Panc1 (cell line): ENCODE data around the gene GPS1. TPM values are rescaled to one million over a fixed set of nuclear protein-coding genes. Genes with fewer than 3 reads are reported as not detected.

Source experiments
- ATAC-seq: fragments of 200-7000 bp; cut with Tn5 transposase; 2 replicates; pipeline ENCODE4 v1.9.1; 2020; ENCODE audit warnings: mild to moderate bottlenecking, moderate library complexity
- BruUV-seq: library from RNA; stranded (reverse); fragments of 400-500 nt; replicated peaks from 2 replicates; lab custom pipeline; 2021; lab: Mats Ljungman, UMichigan
- CTCF ChIA-PET: fragments of 300-600 bp; sonication (Branson Sonifier 250); formaldehyde crosslinking; loops from one replicate; lab custom pipeline; 2022; ENCODE audit warnings: antibody characterized with exemption; lab: Charles Lee
- POLR2A ChIA-PET: fragments of 300-600 bp; sonication (Branson Sonifier 250); formaldehyde crosslinking; loops from one replicate; lab custom pipeline; 2022; ENCODE audit warnings: antibody characterized with exemption; lab: Charles Lee
- DNase-seq: peaks from one replicate; pipeline ENCODE4 v3.0.0-alpha.2; 2010; ENCODE audit warnings: low read depth, low spot score
- H3K27ac ChIP-seq: 2 replicates; pipeline ENCODE4 v1.5.1; 2011; ENCODE audit warnings: mild to moderate bottlenecking, low read length, inconsistent platforms
- H3K27me3 ChIP-seq: fragments of 200-500 bp; sonication (Bioruptor generic); 2 replicates; pipeline ENCODE4 v1.6.0; 2014; ENCODE audit warnings: low read length, inconsistent platforms; ENCODE audit not compliant: control insufficient read depth, insufficient read depth
- H3K36me3 ChIP-seq: fragments of 200-500 bp; sonication (Bioruptor generic); 2 replicates; pipeline ENCODE4 v1.5.1; 2014; ENCODE audit warnings: inconsistent platforms, mild to moderate bottlenecking, low read length, moderate library complexity; ENCODE audit not compliant: control insufficient read depth, insufficient read depth
- H3K4me1 ChIP-seq: 2 replicates; pipeline ENCODE4 v1.5.1; 2011; ENCODE audit warnings: inconsistent platforms, mild to moderate bottlenecking, low read length, moderate library complexity; ENCODE audit not compliant: control insufficient read depth, insufficient read depth
- H3K4me3 ChIP-seq, 2 experiments: 2 replicates each; pipeline ENCODE4 v1.5.1; 2011 to 2012; ENCODE audit warnings: low read depth in 2 of 2, low read length in 2 of 2, mild to moderate bottlenecking in 2 of 2, inconsistent platforms in 1 of 2, moderate library complexity in 1 of 2
- H3K9me3 ChIP-seq: fragments of 200-500 bp; sonication (Bioruptor generic); 2 replicates; pipeline ENCODE4 v1.5.1; 2014; ENCODE audit warnings: low read depth, mild to moderate bottlenecking, inconsistent platforms, low read length, moderate library complexity; ENCODE audit not compliant: control insufficient read depth, insufficient read depth
- POLR2AphosphoS5 ChIP-seq: IDR thresholded peaks from 2 replicates; pipeline ENCODE4 v1.6.1; 2012; ENCODE audit warnings: mild to moderate bottlenecking, low read depth, low read length, moderate library complexity
- REST ChIP-seq, 2 experiments: IDR thresholded peaks; 2 replicates each; pipeline ENCODE4 v1.6.1; 2011 to 2012; ENCODE audit warnings: low read depth in 2 of 2, control low read depth in 1 of 2, low read length in 1 of 2, mild to moderate bottlenecking in 1 of 2, moderate library complexity in 1 of 2; ENCODE audit not compliant: insufficient read depth in 1 of 2
- SIN3A ChIP-seq: IDR thresholded peaks from 2 replicates; pipeline ENCODE4 v1.6.1; 2012; ENCODE audit warnings: low read depth, mild to moderate bottlenecking, low read length, moderate library complexity, borderline replicate concordance; ENCODE audit not compliant: insufficient read depth
- TCF7L2 ChIP-seq: IDR thresholded peaks from 2 replicates; pipeline ENCODE4 v1.6.1; 2011; ENCODE audit warnings: mild to moderate bottlenecking, low read depth, low read length, inconsistent platforms
- in situ Hi-C: cut with HindIII; loops from 2 replicates; pipeline ENCODE4 v1.10.0; 2016; ENCODE audit warnings: low sequenced_read_pairs, low pct_unique_long_range_greater_than_20kb
- intact Hi-C: fragments of 100-400 bp; cut with micrococcal nuclease; formaldehyde crosslinking; loops from one replicate; pipeline ENCODE4 v1.10.0; 2022; ENCODE audit not compliant: unreplicated experiment
- total RNA-seq: library from RNA; stranded (reverse); gene quantifications from one replicate; pipeline ENCODE4 v1.2.1, GENCODE V29; 2021; ENCODE audit not compliant: unreplicated experiment
- TF ChIP-seq, protein P1 (sequence below): fragments of 450-650 bp; IDR thresholded peaks from 2 replicates; pipeline ENCODE4 v1.5.1; 2017; ENCODE audit warnings: mild to moderate bottlenecking

Gene GPS1
- total RNA-seq, 1 experiment from 2014 or later: 175 TPM

GRCh38 chr17:82095777-82096708 is 44.3 kb downstream of the GPS1 start:
- Histone ChIP-seq H3K9me3 (no peaks in the 10 kb centered on the region), H3K27me3 (no peaks in the 10 kb centered on the region), H3K27ac (peak overlapping the region; percentile 86), H3K36me3 (peaks cover 37% of the 10 kb centered on the region), H3K4me1 (peaks cover 37% of the 10 kb centered on the region), H3K4me3 (peak overlapping the region; percentile 86 to 88)
- ATAC-seq (no peak), DNase-seq (no peak)
- intact Hi-C loops (no loop called here), in situ Hi-C loops (no loop called here)
- POLR2A ChIA-PET: no interaction called here
- TSS peak; percentile 52 for BruUV-seq
- CTCF ChIA-PET: no interaction called here
- TF ChIP-seq SIN3A: 0 out of 2 replicates have a peak, but pooled peaks have one; percentile 10
- no peak for TF ChIP-seq TCF7L2
- no peak for TF ChIP-seq REST (IDR thresholded peaks at IDR 0.05; ENCODE audit: insufficient read depth in 1 of 2, low read depth in 2 of 2, low read length in 1 of 2)
- TF ChIP-seq, protein P1, sequence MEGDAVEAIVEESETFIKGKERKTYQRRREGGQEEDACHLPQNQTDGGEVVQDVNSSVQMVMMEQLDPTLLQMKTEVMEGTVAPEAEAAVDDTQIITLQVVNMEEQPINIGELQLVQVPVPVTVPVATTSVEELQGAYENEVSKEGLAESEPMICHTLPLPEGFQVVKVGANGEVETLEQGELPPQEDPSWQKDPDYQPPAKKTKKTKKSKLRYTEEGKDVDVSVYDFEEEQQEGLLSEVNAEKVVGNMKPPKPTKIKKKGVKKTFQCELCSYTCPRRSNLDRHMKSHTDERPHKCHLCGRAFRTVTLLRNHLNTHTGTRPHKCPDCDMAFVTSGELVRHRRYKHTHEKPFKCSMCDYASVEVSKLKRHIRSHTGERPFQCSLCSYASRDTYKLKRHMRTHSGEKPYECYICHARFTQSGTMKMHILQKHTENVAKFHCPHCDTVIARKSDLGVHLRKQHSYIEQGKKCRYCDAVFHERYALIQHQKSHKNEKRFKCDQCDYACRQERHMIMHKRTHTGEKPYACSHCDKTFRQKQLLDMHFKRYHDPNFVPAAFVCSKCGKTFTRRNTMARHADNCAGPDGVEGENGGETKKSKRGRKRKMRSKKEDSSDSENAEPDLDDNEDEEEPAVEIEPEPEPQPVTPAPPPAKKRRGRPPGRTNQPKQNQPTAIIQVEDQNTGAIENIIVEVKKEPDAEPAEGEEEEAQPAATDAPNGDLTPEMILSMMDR: no peak
- TF ChIP-seq POLR2AphosphoS5: peak; percentile 0; the same call in 1 of the 2 replicates

- no peaks in the 10 kb centered on the region for H3K9me3 ChIP-seq
- CTCF ChIA-PET: no interaction called here
- ATAC-seq: no peak
- TF ChIP-seq POLR2AphosphoS5 (0 out of 2 replicates have a peak, but pooled peaks have one; percentile 3), REST (IDR thresholded peaks at IDR 0.05; ENCODE audit: insufficient read depth in 1 of 2, low read depth in 2 of 2, low read length in 1 of 2) (no peak), TCF7L2 (no peak)
- H3K27ac ChIP-seq: peak overlapping the region; percentile 86
- H3K36me3 ChIP-seq: peaks cover 32% of the 10 kb centered on the region
- intact Hi-C loops (no loop called here), in situ Hi-C loops (no loop called here)
- no peak for DNase-seq
- no TSS peak for BruUV-seq
- peak overlapping the region; percentile 86 to 88 for H3K4me3 ChIP-seq
- no peaks in the 10 kb centered on the region for H3K27me3 ChIP-seq
- peaks cover 44% of the 10 kb centered on the region for H3K4me1 ChIP-seq
- POLR2A ChIA-PET: interaction anchor here (0.6 kb wide), 1 partner anchor 64 kb away, joined by 3 read pairs; no protein-coding TSS in a partner anchor
These were observed 45.0 kb downstream of the GPS1 start for GRCh38 chr17:82096709-82097183.
